ENCODE results near the gene F13A1.

Gene F13A1

DNA sequence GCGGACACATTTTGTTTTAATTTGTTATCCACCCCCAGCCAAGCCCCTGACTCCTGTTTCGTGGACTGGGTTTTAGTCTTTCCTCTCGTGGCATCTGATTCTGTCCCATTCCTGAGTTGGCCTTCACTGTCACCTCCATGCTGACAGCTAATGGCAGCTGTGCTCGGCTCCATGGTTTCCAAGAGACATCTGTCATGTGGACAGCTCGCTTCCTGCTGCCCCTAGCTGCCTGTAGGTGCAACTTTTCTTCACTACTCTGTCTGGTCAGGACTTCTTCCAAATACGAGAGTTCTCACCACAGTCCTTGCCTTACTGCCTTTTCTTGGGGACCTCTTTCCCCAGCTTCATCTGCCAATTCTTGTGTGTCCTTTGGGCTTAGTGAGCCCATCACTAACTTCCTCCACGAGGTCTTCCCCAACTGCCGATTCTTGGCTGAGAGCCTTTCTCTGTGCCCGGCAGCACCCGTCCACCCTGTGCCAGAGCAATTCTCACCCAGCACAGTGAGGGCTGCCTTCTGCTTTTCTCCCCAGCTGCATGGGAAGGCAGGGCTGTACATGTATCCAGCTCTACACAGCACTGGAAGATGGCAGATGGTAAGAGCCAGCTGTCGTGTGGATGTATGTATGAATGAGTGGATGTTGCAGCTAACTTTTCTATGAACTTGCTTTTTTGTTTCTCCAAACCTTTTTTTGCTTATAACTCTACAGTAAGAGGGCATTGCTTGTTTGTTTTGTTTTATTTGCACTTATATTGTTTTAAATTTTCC is 140.4 kb downstream of the F13A1 start:
- no peak for DNase-seq

DNA sequence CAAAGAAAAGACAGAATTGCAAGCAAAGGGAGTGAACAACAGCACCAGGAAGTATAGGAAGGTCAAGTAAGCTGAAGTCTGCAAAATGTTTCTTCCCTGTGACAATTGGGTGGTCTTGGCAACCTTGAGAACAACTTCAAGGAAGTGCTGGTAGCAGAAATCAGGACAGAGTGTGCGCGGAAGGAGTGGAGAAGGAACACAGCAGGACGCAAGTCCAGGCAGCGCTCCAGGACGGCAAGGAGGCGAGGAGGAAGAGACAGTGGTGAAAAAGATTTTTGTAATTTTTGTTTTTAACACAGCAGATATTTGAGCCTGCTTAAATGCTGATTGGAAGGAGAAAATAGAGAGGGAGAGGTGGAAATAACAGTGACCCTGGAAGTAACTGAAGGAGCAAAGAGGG is 141.7 kb downstream of the F13A1 start:
- no peak for DNase-seq

DNA sequence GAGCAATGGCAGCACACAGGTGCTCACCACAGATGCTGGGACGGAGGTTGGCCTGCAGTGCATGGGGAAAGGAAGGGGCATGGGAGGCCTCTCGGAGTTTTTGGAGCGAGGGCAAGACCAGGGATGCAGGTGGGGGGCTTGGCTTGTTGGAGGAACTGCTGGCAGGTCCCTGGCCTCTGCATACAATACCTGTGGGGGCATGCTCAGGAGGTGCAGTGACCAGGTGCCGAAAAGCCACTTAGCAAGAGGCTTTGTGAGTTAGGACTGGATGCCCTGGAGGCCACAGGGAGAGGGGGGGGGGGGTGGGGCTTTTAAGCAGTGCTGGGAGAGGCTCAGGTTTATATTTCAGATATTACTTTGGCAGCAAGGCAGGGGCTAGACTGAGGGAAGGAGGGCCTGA is 142.7 kb downstream of the F13A1 start:
- no peak for DNase-seq

DNA sequence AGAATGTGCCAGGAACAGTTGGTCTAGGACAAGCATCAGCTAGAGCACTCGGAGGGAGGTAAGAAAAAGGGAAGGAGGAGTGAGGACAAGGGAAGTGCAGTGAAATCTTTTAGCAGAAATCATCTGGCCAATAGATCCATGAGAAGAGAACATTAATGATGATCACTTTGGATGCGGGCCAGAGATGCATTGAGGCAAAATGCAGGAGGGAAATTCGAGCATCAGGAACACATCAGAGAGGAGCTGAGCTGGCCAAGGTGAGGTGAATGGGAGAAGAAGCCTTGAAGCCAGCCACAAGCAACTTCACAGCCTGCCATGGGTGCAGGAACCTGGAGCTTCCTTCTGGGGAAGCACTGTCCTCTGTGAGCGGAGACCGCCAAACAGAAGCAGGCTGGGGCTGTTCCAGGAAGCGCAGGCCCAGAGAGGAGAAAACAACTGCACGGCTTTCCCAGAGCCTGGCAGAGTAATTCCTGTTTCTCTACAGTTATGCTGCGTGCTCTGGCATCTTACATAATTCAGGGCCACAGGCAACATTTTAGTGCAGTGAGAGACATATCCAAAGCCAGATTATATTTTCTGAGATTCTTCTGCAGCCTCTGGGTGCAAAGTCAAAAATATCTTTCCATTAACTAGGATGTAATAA is 143.8 kb downstream of the F13A1 start:
- DNase-seq = no peak

DNA sequence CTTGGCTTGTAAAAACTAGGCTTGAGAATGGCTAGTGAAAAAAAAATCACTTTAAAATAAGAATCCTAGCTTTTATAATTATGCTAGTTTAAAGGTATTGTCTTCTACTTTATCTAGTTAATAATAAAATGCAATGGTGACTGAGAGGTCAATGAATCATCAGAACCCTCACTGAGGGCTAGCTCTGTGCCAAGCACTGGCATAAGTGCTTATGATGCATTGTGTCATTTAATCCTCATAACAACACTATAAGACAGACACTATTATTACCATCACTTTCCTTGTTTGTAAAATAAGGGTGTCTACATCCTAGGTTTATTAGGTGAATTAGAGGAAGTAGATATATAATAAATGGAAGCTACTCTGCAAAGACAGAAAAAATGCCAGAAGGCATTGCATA is 144.3 kb downstream of the F13A1 start:
- DNase-seq = no peak

DNA sequence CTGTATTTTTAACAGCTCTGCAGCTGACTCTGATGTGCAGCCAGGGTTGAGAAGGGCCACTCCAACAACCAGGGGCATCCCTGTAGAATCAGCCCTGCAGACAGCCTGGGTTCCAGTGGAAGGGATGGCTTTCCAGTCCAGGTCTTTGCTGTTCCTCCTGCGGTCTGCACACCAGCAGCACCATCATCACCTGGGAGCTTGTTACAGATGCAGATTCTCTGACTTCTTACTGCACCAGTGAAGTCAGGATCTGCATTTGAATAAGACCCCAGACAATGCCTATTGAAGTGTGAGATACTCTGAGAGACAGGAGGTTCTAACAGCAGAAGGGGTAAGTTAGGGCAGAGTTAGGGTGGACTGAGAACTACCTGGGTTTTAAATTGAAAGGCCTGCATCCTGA is 151.3 kb downstream of the F13A1 start:
- no peak for DNase-seq

DNA sequence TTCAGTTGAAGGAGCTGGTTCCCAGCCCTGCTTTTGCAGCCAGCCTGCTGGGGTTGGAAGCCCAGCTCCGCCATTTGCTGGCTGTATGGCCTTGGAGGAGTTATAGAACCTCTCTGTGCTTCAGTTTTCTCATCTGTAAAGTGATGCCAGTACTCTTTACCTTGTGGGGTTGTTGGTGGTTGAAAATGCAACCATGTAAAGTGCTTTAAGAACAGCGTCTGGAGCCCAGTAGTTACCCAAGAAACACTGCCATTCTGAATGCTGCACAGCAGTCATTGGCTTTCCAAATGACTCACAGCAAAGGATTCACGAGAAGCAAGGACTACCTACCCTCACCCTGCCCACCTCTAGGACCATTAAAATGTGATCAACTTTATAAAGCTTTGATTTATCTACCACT is 154.4 kb downstream of the F13A1 start:
- no peak for DNase-seq

DNA sequence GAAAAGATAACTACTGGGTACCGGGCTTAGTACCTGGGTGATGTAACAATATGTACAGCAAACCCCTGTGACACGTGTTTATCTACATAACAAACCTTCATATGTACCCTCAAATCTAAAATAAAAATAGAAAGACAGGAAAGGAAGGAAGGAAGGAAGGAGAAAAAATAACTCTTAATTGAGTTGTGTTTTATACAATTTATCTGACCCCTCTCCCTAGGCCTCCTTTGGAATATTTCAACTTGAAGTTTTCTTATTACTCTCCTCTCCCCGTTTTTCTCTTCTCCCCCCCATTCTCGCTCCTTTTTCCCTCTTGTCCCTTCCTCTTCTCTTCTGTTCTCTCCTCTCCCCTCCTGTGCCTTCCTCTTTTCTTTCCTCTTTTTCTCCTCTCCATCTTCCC is 156.1 kb downstream of the F13A1 start:
- no peak for DNase-seq

DNA sequence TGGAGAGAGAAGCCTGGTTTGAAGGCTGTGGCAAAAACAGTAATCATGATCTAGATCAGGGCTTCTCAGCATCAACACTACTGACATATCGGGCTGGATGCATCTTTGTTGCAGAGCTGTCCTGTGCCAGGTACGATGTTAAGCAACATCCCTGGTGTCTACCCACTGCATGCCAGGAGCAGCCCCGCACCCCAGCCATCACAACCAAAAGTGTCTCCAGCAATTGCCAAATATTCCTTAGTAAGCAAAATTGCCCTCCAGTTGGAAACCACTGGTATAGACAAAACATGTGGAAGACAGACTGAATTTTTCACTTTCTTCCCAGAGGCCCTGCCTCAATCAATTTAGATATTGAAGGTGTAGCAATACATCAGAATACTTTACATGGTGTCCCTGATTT is 166.1 kb downstream of the F13A1 start:
- DNase-seq = no peak

DNA sequence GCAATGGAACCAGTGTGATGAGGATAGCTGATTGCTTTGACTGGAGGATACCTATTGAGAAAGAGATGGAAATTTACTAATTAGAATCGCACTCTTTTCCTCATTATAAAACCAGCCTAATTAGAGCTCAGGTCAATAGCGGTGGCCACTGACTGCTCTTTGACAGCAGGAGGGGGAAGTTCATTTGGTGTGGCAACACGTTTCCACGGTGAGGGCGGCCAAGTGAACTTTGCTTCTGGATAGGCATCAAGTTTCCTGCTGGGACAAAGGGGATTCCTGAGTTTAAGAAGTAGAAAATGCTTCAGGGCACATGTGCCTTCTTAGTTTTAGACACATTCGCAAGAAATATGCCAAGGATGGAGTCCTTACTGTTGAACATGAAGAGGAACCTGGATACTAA is 168.4 kb downstream of the F13A1 start:
- DNase-seq = no peak

DNA sequence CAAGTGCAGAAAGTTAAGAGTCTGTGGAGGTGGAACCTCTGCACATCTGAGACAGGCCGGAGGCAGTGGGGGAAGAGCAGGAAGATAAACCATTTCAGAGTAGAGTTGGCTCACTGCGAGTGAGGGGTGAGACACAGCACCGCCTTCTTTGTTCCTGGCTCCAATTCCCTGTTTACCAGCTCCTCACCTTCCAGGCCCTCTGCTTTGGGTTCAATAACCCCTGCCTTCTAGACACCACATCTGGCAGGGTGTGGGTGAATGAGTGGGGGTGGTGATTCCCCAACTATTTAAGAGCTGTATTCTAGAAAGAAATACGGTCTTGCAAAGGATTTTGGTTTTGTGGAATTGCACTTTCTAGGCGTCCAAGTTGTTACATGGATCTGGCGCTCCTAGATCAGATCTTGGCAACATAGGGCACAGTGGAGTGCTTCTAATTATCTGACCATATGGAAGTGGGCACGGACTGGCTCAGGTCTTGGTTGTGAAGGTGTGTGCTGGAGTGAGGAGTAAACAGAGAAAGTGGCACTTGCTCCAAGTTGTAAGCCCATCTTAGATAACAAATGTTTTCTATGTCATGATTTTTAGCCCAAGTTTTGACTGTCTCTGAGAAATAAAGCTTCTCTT is 172.2 kb downstream of the F13A1 start:
- no peak for DNase-seq

DNA sequence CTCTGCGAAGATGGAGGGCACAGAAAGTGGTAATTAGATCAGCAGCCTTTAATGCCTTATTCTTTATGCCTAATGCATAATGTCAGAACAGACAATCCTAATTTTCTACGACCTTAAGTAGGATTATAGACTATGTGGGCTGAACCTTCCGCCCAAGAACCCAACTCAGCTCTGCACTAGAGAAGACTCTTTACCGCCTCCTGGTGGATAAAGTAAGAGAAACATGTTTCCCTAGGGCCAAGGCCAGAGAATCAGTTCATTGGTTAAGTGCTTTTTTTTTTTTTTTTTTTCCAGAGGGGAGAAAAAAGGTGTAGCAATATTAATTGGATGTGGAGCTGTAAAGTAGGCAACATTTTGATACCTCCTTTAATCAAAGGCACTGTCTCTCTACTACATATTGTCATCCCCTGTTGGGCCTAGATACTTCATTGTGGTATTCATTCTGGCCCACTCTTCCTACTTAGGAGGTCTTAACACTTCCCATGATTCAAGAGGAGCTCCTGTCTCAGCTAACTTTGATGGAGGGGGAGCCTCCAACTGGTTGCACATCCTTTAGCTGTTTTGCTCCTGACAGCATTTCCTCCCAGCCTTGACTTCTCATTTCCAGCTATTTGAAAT is 188.9 kb downstream of the F13A1 start:
- DNase-seq = no peak

DNA sequence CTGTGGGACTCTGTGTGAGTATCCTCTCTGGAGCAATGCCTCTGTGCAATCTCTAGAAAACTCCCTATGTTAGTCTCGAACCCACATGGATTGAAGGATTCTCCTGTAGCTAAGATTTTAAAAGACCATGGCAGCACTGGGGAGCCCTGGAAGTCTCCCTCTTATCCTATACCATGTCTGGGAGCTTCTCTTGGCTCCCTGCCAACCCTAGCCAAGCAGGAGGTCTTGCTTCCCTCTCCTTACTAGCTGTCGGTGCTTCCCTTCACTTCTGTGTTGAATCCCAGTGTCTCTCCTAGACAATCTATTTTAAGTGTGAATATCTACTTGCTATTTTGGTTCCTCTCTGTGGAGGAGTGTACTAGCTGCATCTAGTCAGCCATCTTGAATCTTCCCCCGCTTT is 195.0 kb downstream of the F13A1 start:
- no peak for DNase-seq

DNA sequence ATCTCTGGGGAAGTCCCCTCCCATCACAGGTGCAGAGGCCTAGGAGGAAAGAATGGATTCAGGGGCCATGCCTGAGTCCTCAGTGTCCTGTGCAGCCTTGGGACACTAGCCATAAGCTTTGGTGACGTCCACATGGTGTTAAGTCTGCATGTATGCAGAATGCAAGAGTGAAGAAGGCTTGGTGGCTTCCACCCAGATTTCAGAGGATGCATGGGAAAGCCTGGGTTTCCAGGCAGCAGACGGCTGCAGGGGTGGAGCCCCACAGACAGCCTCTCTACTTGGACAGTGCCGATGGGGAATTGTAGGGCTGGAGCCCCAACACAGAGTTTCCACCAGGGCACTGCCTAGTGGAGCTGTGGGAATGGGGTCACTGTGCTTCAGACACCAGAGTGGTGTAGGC is 196.7 kb downstream of the F13A1 start:
- DNase-seq = no peak

DNA sequence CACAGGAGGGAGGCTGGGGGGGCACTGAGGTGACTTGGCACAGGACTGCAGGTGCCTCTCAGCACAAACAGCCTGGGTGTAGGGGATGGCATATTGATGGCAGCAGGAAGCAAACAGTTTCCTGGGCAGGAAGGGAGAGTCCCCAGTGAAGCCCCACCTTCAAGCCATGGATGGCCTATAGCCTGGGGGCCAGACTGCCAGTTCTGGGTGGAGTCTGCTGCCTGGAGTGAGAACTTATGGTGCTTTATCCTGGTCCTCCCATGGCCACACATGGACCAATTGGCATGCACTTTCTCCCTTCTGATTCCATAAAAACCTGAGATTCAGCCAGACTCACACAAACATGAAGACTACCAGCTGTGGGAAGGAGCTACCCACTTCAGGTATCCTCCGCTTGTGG is 198.5 kb downstream of the F13A1 start:
- DNase-seq = no peak

DNA sequence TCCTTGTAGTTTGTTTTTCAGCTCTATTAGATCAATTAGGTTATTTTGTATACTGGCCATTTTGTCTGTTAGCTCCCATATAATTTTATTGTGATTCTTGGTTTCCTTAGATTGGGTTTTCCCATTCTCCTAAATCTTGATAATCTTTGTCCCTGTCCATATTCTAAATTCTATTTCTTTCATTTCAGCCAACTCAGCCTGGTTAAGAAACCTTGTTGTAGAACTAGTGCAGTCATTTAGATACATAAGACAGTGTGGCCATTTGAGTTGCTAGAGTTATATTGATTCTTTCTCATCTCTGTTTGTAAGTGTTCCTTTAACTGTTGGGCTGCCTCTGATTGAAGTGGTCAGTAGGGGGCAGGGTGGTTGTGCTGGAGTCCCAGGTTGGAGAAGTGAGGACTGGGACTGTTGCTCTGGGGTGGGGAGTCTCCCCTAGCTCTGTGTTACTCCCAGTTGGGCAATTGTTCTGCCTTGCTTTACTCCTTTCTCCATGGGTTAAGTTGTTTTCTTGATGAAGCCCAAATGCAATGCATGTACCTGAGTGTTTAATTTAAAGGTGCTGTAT is 214.9 kb downstream of the F13A1 start:
- DNase-seq = no peak

Measured in NCI-H526 treated with DMSO at 0.1 percent for 48 hours (cell line).